ENCODE results near the gene NCAM1. TPM values are rescaled to one million over a fixed set of nuclear protein-coding genes. Genes with fewer than 3 reads are reported as not detected.

The NCAM1 gene
- total and polyA plus RNA-seq, 2 experiments from 2014 or later: 0.76 to 1.6 TPM

DNA sequence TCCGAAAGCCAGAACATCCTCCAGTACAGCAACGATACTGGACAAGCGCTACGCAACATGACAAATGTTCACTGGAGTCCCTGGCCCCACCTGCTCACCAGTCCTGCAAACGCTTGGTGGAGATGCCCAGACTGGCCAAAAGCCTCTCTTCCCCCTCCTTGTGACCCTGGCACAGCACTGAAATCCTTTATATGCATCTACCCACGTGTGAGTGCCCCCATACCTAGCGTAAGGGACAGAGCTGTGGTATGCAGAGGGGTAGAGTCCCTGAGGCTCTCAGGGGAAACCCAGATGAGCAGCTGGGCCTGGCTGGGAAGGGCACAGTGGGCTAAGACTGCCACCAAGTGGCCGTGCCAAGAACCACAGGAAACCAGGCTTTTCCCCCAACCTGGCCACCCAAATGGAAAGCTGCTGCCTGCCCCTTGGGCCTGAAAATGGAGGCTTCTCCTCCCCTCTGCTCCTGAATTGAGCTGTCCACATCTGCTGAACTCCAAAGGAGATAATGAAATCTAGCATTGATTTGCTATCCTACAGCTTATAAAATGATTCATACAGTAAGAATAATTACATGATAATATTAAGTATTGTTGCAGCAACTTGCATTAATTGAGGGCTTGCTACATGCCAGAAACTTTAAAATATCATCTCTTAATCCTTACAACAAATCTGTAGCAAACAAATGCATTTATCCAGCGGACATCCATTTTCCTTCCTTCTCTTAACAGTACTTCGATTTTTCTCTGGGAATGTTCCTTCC lies 328.4 kb downstream of the NCAM1 start:
- H3K79me2 ChIP-seq (replicated peaks; ENCODE audit: insufficient read depth): no peaks in the 10 kb centered on the region
- no peaks in the 10 kb centered on the region; the same call in 1 of the 3 replicates for H3K9me3 Mint-ChIP-seq
- 0 out of 2 replicates have a peak, but pooled peaks cover 7% of the 10 kb centered on the region for H3K9me2 ChIP-seq (ENCODE audit: insufficient read depth)
- no peaks in the 10 kb centered on the region for H3K36me3 Mint-ChIP-seq (ENCODE audit: low read depth)
- H3K27ac Mint-ChIP-seq: no peak overlapping the region; the same call in 1 of the 2 replicates
- DNase-seq (ENCODE audit: low spot score): peak; percentile 82
- no peaks in the 10 kb centered on the region for H3K36me3 ChIP-seq (ENCODE audit: insufficient read depth)
- no peak overlapping the region for H3K27ac ChIP-seq (ENCODE audit: low read depth)
- H3K4me2 ChIP-seq: no peak overlapping the region
- H3K4me3 Mint-ChIP-seq: no peak overlapping the region
- peak; percentile 100 for ATAC-seq
- H3K4me1 ChIP-seq (ENCODE audit: insufficient read depth): no peaks in the 10 kb centered on the region
- H2AFZ ChIP-seq: no peak overlapping the region
- no peaks in the 10 kb centered on the region for H4K20me1 ChIP-seq (replicated peaks; ENCODE audit: insufficient read depth)
- H3K4me3 ChIP-seq: no peak overlapping the region
- no peaks in the 10 kb centered on the region for H3K27me3 Mint-ChIP-seq (ENCODE audit: insufficient read depth, low read depth, poor library complexity)
- no peaks in the 10 kb centered on the region for H3F3A ChIP-seq (replicated peaks; ENCODE audit: low read depth)
- TF ChIP-seq, protein P1, sequence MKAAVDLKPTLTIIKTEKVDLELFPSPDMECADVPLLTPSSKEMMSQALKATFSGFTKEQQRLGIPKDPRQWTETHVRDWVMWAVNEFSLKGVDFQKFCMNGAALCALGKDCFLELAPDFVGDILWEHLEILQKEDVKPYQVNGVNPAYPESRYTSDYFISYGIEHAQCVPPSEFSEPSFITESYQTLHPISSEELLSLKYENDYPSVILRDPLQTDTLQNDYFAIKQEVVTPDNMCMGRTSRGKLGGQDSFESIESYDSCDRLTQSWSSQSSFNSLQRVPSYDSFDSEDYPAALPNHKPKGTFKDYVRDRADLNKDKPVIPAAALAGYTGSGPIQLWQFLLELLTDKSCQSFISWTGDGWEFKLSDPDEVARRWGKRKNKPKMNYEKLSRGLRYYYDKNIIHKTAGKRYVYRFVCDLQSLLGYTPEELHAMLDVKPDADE (IDR thresholded peaks at IDR 0.05): no peak
- TF ChIP-seq, protein P2, sequence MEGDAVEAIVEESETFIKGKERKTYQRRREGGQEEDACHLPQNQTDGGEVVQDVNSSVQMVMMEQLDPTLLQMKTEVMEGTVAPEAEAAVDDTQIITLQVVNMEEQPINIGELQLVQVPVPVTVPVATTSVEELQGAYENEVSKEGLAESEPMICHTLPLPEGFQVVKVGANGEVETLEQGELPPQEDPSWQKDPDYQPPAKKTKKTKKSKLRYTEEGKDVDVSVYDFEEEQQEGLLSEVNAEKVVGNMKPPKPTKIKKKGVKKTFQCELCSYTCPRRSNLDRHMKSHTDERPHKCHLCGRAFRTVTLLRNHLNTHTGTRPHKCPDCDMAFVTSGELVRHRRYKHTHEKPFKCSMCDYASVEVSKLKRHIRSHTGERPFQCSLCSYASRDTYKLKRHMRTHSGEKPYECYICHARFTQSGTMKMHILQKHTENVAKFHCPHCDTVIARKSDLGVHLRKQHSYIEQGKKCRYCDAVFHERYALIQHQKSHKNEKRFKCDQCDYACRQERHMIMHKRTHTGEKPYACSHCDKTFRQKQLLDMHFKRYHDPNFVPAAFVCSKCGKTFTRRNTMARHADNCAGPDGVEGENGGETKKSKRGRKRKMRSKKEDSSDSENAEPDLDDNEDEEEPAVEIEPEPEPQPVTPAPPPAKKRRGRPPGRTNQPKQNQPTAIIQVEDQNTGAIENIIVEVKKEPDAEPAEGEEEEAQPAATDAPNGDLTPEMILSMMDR (conservative IDR thresholded peaks at IDR 0.05; ENCODE audit: low read depth in 2 of 2): peak; percentile 82 to 96
- no peaks in the 10 kb centered on the region for H3K27me3 ChIP-seq (ENCODE audit: insufficient read depth)
- H3K4me1 Mint-ChIP-seq: peaks cover 4% of the 10 kb centered on the region; the same call in 2 of the 3 replicates

DNA sequence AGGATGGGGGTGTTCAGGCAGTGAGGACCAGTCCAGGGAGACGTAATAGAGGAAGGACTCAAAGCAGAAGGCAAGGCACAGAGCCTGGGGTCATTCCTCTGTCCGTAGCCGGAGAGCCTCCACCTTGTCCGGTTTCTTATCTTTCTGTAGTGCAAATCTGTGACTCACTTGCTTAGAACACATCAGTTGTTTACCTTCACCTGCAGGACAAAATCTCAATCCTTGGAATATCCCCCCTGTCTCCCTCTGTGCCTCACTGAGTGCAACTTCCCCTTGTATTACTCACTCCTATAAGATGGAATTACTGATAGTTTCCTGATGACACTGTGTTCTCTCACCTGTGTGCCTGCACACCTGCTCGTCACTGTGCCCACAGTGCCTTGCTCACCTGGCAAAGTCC lies 332.7 kb downstream of the NCAM1 start:
- no peaks in the 10 kb centered on the region for H3K36me3 Mint-ChIP-seq (ENCODE audit: low read depth)
- H2AFZ ChIP-seq: no peak overlapping the region
- H3K4me3 Mint-ChIP-seq: no peak overlapping the region
- no peak overlapping the region for H3K4me2 ChIP-seq
- peaks cover 15% of the 10 kb centered on the region for H3K4me1 Mint-ChIP-seq
- peaks cover 14% of the 10 kb centered on the region; the same call in 1 of the 2 replicates for H3K4me1 ChIP-seq (ENCODE audit: insufficient read depth)
- ATAC-seq: no peak
- no peaks in the 10 kb centered on the region; the same call in 2 of the 3 replicates for H3K9me3 Mint-ChIP-seq
- no peaks in the 10 kb centered on the region for H3K79me2 ChIP-seq (replicated peaks; ENCODE audit: insufficient read depth)
- H3K4me3 ChIP-seq: no peak overlapping the region
- no peak overlapping the region for H3K27ac Mint-ChIP-seq
- H3K36me3 ChIP-seq (ENCODE audit: insufficient read depth): no peaks in the 10 kb centered on the region
- H3K27me3 ChIP-seq (ENCODE audit: insufficient read depth): no peaks in the 10 kb centered on the region
- 0 out of 2 replicates have a peak, but pooled peaks cover 7% of the 10 kb centered on the region for H3K9me2 ChIP-seq (ENCODE audit: insufficient read depth)
- no peaks in the 10 kb centered on the region for H4K20me1 ChIP-seq (replicated peaks; ENCODE audit: insufficient read depth)
- no peak for DNase-seq (ENCODE audit: low spot score)
- no peaks in the 10 kb centered on the region for H3F3A ChIP-seq (replicated peaks; ENCODE audit: low read depth)
- no peaks in the 10 kb centered on the region for H3K27me3 Mint-ChIP-seq (ENCODE audit: insufficient read depth, low read depth, poor library complexity)
- H3K27ac ChIP-seq (ENCODE audit: low read depth): no peak overlapping the region
- TF ChIP-seq, protein P1 (IDR thresholded peaks at IDR 0.05): no peak
- TF ChIP-seq, protein P3, sequence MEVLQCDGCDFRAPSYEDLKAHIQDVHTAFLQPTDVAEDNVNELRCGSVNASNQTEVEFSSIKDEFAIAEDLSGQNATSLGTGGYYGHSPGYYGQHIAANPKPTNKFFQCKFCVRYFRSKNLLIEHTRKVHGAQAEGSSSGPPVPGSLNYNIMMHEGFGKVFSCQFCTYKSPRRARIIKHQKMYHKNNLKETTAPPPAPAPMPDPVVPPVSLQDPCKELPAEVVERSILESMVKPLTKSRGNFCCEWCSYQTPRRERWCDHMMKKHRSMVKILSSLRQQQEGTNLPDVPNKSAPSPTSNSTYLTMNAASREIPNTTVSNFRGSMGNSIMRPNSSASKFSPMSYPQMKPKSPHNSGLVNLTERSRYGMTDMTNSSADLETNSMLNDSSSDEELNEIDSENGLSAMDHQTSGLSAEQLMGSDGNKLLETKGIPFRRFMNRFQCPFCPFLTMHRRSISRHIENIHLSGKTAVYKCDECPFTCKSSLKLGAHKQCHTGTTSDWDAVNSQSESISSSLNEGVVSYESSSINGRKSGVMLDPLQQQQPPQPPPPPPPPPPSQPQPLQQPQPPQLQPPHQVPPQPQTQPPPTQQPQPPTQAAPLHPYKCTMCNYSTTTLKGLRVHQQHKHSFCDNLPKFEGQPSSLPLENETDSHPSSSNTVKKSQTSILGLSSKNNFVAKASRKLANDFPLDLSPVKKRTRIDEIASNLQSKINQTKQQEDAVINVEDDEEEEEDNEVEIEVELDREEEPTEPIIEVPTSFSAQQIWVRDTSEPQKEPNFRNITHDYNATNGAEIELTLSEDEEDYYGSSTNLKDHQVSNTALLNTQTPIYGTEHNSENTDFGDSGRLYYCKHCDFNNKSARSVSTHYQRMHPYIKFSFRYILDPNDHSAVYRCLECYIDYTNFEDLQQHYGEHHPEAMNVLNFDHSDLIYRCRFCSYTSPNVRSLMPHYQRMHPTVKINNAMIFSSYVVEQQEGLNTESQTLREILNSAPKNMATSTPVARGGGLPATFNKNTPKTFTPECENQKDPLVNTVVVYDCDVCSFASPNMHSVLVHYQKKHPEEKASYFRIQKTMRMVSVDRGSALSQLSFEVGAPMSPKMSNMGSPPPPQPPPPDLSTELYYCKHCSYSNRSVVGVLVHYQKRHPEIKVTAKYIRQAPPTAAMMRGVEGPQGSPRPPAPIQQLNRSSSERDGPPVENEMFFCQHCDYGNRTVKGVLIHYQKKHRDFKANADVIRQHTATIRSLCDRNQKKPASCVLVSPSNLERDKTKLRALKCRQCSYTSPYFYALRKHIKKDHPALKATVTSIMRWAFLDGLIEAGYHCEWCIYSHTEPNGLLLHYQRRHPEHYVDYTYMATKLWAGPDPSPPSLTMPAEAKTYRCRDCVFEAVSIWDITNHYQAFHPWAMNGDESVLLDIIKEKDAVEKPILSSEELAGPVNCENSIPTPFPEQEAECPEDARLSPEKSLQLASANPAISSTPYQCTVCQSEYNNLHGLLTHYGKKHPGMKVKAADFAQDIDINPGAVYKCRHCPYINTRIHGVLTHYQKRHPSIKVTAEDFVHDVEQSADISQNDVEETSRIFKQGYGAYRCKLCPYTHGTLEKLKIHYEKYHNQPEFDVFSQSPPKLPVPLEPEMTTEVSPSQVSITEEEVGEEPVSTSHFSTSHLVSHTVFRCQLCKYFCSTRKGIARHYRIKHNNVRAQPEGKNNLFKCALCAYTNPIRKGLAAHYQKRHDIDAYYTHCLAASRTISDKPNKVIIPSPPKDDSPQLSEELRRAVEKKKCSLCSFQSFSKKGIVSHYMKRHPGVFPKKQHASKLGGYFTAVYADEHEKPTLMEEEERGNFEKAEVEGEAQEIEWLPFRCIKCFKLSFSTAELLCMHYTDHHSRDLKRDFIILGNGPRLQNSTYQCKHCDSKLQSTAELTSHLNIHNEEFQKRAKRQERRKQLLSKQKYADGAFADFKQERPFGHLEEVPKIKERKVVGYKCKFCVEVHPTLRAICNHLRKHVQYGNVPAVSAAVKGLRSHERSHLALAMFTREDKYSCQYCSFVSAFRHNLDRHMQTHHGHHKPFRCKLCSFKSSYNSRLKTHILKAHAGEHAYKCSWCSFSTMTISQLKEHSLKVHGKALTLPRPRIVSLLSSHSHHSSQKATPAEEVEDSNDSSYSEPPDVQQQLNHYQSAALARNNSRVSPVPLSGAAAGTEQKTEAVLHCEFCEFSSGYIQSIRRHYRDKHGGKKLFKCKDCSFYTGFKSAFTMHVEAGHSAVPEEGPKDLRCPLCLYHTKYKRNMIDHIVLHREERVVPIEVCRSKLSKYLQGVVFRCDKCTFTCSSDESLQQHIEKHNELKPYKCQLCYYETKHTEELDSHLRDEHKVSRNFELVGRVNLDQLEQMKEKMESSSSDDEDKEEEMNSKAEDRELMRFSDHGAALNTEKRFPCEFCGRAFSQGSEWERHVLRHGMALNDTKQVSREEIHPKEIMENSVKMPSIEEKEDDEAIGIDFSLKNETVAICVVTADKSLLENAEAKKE (CRISPR knock-in tag; IDR thresholded peaks at IDR 0.05): no peak
- TF ChIP-seq NANOG (IDR thresholded peaks at IDR 0.05; ENCODE audit: borderline replicate concordance) (no peak), POLR2AphosphoS5 (IDR thresholded peaks at IDR 0.05; ENCODE audit: low read depth) (no peak), EZH2 (IDR thresholded peaks at IDR 0.05; ENCODE audit: low read depth, unreplicated experiment) (no peak), CREB1 (CRISPR knock-in tag; IDR thresholded peaks at IDR 0.05; ENCODE audit: low read depth) (no peak), EZH2phosphoT487 (IDR thresholded peaks at IDR 0.05; ENCODE audit: unreplicated experiment) (no peak), ZNF331 (CRISPR knock-in tag; IDR thresholded peaks at IDR 0.05; ENCODE audit: low read depth) (no peak)
